Fibroblast of lung (primary cell): Measurements from ENCODE around the gene FZD2. TPM values are rescaled to one million over a fixed set of nuclear protein-coding genes. Genes with fewer than 3 reads are reported as not detected.

ENCODE experiments used
- DNase-seq, 2 donors: peaks; one replicate each; pipeline versions ENCODE4 v3.0.0 to v3.0.0-alpha.2; 2010; ENCODE audit warnings: low read depth in 2 of 2
- H2AFZ ChIP-seq: 2 replicates; pipeline ENCODE4 v1.5.1; 2012; ENCODE audit warnings: low read length, control low read depth, inconsistent platforms
- H3K27ac ChIP-seq: 2 replicates; pipeline ENCODE4 v1.5.1; 2011; ENCODE audit warnings: low read length, control low read depth; ENCODE audit not compliant: insufficient read depth
- H3K27me3 ChIP-seq: 2 replicates; pipeline ENCODE4 v1.5.1; 2011; ENCODE audit warnings: mild to moderate bottlenecking, low read length; ENCODE audit not compliant: control insufficient read depth, insufficient read depth
- H3K36me3 ChIP-seq: 2 replicates; pipeline ENCODE4 v1.5.1; 2011; ENCODE audit warnings: low read length; ENCODE audit not compliant: control insufficient read depth, insufficient read depth
- H3K4me1 ChIP-seq: 2 replicates; pipeline ENCODE4 v1.5.1; 2011; ENCODE audit warnings: low read length; ENCODE audit not compliant: control insufficient read depth, insufficient read depth; ENCODE audit errors: extremely low read depth
- H3K4me2 ChIP-seq: 2 replicates; pipeline ENCODE4 v1.5.1; 2011; ENCODE audit warnings: low read length, control low read depth; ENCODE audit not compliant: insufficient read depth; ENCODE audit errors: extremely low read depth
- H3K4me3 ChIP-seq, 4 experiments: fragments of 200-600 bp in 1 of 4; sonication (generic) in 1 of 4; replicated peaks in 1 of 4; 2 replicates each; pipeline ENCODE4 v1.5.1; 2011 to 2016; ENCODE audit warnings: low read length in 4 of 4, low read depth in 3 of 4, mild to moderate bottlenecking in 3 of 4, control low read depth in 2 of 4, inconsistent platforms in 1 of 4, mixed read lengths in 1 of 4; ENCODE audit not compliant: insufficient read depth in 1 of 4; ENCODE audit errors: control extremely low read depth in 1 of 4
- H3K79me2 ChIP-seq: 2 replicates; pipeline ENCODE4 v1.5.1; 2012; ENCODE audit warnings: mild to moderate bottlenecking, low read length, inconsistent platforms; ENCODE audit not compliant: control insufficient read depth, insufficient read depth
- H3K9ac ChIP-seq: 2 replicates; pipeline ENCODE4 v1.5.1; 2011; ENCODE audit warnings: mild to moderate bottlenecking, low read length, control low read depth; ENCODE audit not compliant: insufficient read depth
- H3K9me3 ChIP-seq: 2 replicates; pipeline ENCODE4 v1.5.1; 2012; ENCODE audit warnings: low read depth, low read length; ENCODE audit not compliant: control insufficient read depth, insufficient read depth
- H4K20me1 ChIP-seq: 2 replicates; pipeline ENCODE4 v1.5.1; 2011; ENCODE audit warnings: low read length; ENCODE audit not compliant: control insufficient read depth, insufficient read depth; ENCODE audit errors: extremely low read depth
- CTCF ChIP-seq, 2 donors: IDR thresholded peaks in 1 of 2; conservative IDR thresholded peaks in 1 of 2; 1 replicate in 1 of 2; 2 replicates in 1 of 2; pipeline ENCODE4 v1.5.1; 2011 to 2012; ENCODE audit warnings: low read length in 2 of 2, control low read depth in 1 of 2, inconsistent platforms in 1 of 2, low read depth in 1 of 2, mild to moderate bottlenecking in 1 of 2
- EZH2 ChIP-seq: IDR thresholded peaks from 2 replicates; pipeline ENCODE4 v1.5.1; 2012; ENCODE audit warnings: low read length, control low read depth, mild to moderate bottlenecking; ENCODE audit errors: missing control alignments
- polyA plus RNA-seq, 2 donors: library from polyadenylated mRNA; depleted of rRNA in 1 of 2; stranded (reverse) in 1 of 2; unstranded in 1 of 2; fragments of >200 nt; gene quantifications; 2 replicates each; pipeline ENCODE4 v1.2.1, GENCODE V29; 2011 to 2012; ENCODE audit warnings: missing spikeins in 1 of 2
- total RNA-seq: library from RNA; depleted of rRNA; stranded (reverse); fragments of >200 nt; gene quantifications from 2 replicates; pipeline ENCODE4 v1.2.1, GENCODE V29; 2014

FZD2 gene
- total and polyA plus RNA-seq, 2 donors (not counting 1 experiment from before 2014, with no cell fraction given), result 20.3 to 23.2 TPM

- Histone ChIP-seq H3K4me1 (peaks cover 11% of the 10 kb centered on the region), H2AFZ (no peak overlapping the region), H3K4me2 (no peak overlapping the region), H4K20me1 (no peaks in the 10 kb centered on the region), H3K36me3 (no peaks in the 10 kb centered on the region), H3K27me3 (no peaks in the 10 kb centered on the region), H3K9ac (no peak overlapping the region), H3K9me3 (no peaks in the 10 kb centered on the region), H3K27ac (no peak overlapping the region), H3K4me3 (no peak overlapping the region), H3K79me2 (no peaks in the 10 kb centered on the region)
- no peak for TF ChIP-seq CTCF (conservative IDR thresholded peaks at IDR 0.05 in 1 of 2, IDR thresholded peaks at IDR 0.05 in 1 of 2; ENCODE audit: low read depth in 1 of 2, low read length in 2 of 2)
- TF ChIP-seq EZH2, result no peak
- DNase-seq, result no peak
Observed at GRCh38 chr17:44606658-44607057, 49.4 kb downstream of the FZD2 start.

GRCh38 chr17:44607836-44608690, 50.8 kb downstream of the FZD2 start:
- DNase-seq, result peak; percentile 53 to 83
- no peaks in the 10 kb centered on the region for H3K9me3 ChIP-seq
- H2AFZ ChIP-seq, result no peak overlapping the region
- no peak overlapping the region for H3K4me3 ChIP-seq
- peaks cover 8% of the 10 kb centered on the region for H3K4me1 ChIP-seq
- H3K27ac ChIP-seq, result no peak overlapping the region
- H3K4me2 ChIP-seq, result peak overlapping the region; percentile 3
- H3K36me3 ChIP-seq, result no peaks in the 10 kb centered on the region
- no peaks in the 10 kb centered on the region for H3K27me3 ChIP-seq
- no peaks in the 10 kb centered on the region for H3K79me2 ChIP-seq
- TF ChIP-seq EZH2 (no peak), CTCF (conservative IDR thresholded peaks at IDR 0.05 in 1 of 2, IDR thresholded peaks at IDR 0.05 in 1 of 2; ENCODE audit: low read depth in 1 of 2, low read length in 2 of 2) (no peak)
- H3K9ac ChIP-seq, result no peak overlapping the region
- no peaks in the 10 kb centered on the region for H4K20me1 ChIP-seq

GRCh38 chr17:44608727-44609435, 51.6 kb downstream of the FZD2 start:
- TF ChIP-seq EZH2 (no peak), CTCF (conservative IDR thresholded peaks at IDR 0.05 in 1 of 2, IDR thresholded peaks at IDR 0.05 in 1 of 2; ENCODE audit: low read depth in 1 of 2, low read length in 2 of 2) (no peak)
- Histone ChIP-seq H3K9ac (no peak overlapping the region), H3K27me3 (no peaks in the 10 kb centered on the region), H3K4me1 (peaks cover 8% of the 10 kb centered on the region), H2AFZ (no peak overlapping the region), H3K9me3 (no peaks in the 10 kb centered on the region), H3K4me2 (no peak overlapping the region), H3K4me3 (no peak overlapping the region), H3K27ac (no peak overlapping the region), H4K20me1 (no peaks in the 10 kb centered on the region), H3K79me2 (no peaks in the 10 kb centered on the region), H3K36me3 (no peaks in the 10 kb centered on the region)
- no peak for DNase-seq
